GM23338 (cell line): ENCODE data around the gene CD226.

Experiments used
- EZH2 ChIP-seq: fragments of 200-600 bp; sonication (generic); IDR thresholded peaks from one replicate; pipeline ENCODE4 v1.8.0; 2017; ENCODE audit warnings: antibody characterized with exemption, mild to moderate bottlenecking, low read depth; ENCODE audit not compliant: unreplicated experiment
- EZH2phosphoT487 ChIP-seq: fragments of 200-600 bp; sonication (generic); IDR thresholded peaks from one replicate; pipeline ENCODE4 v1.8.1; 2018; ENCODE audit warnings: antibody characterized with exemption; ENCODE audit not compliant: unreplicated experiment
- JUNB ChIP-seq: IDR thresholded peaks from one replicate; pipeline ENCODE4 v1.6.1; 2016; ENCODE audit warnings: antibody characterized with exemption; ENCODE audit not compliant: unreplicated experiment
- NANOG ChIP-seq: IDR thresholded peaks from 2 replicates; pipeline ENCODE4 v1.6.1; 2016; ENCODE audit warnings: antibody characterized with exemption, borderline replicate concordance
- POLR2AphosphoS5 ChIP-seq: IDR thresholded peaks from 2 replicates; pipeline ENCODE4 v1.6.1; 2016; ENCODE audit warnings: antibody characterized with exemption, low read depth
- STAT1 ChIP-seq: IDR thresholded peaks from one replicate; pipeline ENCODE4 v1.6.1; 2016; ENCODE audit warnings: antibody characterized with exemption; ENCODE audit not compliant: unreplicated experiment
- ZNF114 ChIP-seq: fragments of 250-450 bp; sonication (Bioruptor Pico); IDR thresholded peaks from 2 replicates; pipeline ENCODE4 v1.5.0; 2020; ENCODE audit warnings: mild to moderate bottlenecking, moderate library complexity
- ZNF331 ChIP-seq: fragments of 250-450 bp; sonication (Bioruptor Pico); IDR thresholded peaks from 2 replicates; pipeline ENCODE4 v1.5.0; 2020; ENCODE audit warnings: low read depth, mild to moderate bottlenecking, moderate library complexity
- TF ChIP-seq, protein P1 (sequence below), 2 experiments: fragments of 200-600 bp in 1 of 2; sonication (generic) in 1 of 2; conservative IDR thresholded peaks; 2 replicates each; pipeline versions ENCODE4 v1.5.1 to v1.6.1; 2016 to 2017; ENCODE audit warnings: antibody characterized with exemption in 2 of 2, low read depth in 2 of 2, mild to moderate bottlenecking in 2 of 2, moderate library complexity in 1 of 2
- TF ChIP-seq, protein P2 (sequence below): IDR thresholded peaks from 2 replicates; pipeline ENCODE4 v1.6.1; 2016; ENCODE audit warnings: antibody characterized with exemption
- TF ChIP-seq, protein P3 (sequence below): IDR thresholded peaks from one replicate; pipeline ENCODE4 v1.6.1; 2018; ENCODE audit warnings: antibody characterized with exemption; ENCODE audit not compliant: unreplicated experiment
- TF ChIP-seq, protein P4 (sequence below): fragments of 250-450 bp; sonication (Bioruptor Pico); IDR thresholded peaks from 2 replicates; pipeline ENCODE4 v1.5.0; 2020; ENCODE audit warnings: mild to moderate bottlenecking, moderate library complexity

DNA sequence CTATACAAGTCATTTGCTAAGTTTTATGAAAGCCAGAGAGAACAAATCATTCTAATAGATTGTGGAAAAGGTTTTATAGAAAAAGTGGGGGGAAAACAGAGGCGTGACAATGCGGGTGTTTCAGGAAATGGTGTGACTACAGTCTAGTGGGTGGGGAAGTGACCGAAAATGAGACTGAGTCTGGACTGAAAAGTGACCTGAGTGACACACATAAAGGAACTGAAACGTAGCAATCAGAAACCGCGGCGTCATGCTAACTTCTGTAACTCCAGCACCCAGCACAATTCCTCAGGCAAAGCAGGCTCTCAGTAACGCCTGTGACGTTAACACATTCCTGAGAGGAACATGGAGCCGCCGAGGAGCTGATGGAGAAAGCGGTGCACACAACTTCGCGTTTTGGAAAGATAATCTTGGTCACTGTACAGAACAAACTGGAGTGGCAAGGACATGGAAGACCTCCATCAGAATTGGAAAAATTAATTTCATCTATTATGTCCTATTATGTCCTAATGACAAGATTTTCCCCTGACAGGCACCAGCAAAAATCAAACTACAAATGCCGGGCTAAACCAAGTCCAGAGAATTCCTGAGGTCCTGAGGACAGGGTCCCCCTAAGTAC, 1.4 kb upstream of the CD226 start:
- TF ChIP-seq, protein P1, sequence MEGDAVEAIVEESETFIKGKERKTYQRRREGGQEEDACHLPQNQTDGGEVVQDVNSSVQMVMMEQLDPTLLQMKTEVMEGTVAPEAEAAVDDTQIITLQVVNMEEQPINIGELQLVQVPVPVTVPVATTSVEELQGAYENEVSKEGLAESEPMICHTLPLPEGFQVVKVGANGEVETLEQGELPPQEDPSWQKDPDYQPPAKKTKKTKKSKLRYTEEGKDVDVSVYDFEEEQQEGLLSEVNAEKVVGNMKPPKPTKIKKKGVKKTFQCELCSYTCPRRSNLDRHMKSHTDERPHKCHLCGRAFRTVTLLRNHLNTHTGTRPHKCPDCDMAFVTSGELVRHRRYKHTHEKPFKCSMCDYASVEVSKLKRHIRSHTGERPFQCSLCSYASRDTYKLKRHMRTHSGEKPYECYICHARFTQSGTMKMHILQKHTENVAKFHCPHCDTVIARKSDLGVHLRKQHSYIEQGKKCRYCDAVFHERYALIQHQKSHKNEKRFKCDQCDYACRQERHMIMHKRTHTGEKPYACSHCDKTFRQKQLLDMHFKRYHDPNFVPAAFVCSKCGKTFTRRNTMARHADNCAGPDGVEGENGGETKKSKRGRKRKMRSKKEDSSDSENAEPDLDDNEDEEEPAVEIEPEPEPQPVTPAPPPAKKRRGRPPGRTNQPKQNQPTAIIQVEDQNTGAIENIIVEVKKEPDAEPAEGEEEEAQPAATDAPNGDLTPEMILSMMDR (conservative IDR thresholded peaks at IDR 0.05; ENCODE audit: low read depth in 2 of 2): no peak
- no peak for TF ChIP-seq EZH2
- no peak for TF ChIP-seq POLR2AphosphoS5
- TF ChIP-seq JUNB: no peak
- TF ChIP-seq, protein P2, sequence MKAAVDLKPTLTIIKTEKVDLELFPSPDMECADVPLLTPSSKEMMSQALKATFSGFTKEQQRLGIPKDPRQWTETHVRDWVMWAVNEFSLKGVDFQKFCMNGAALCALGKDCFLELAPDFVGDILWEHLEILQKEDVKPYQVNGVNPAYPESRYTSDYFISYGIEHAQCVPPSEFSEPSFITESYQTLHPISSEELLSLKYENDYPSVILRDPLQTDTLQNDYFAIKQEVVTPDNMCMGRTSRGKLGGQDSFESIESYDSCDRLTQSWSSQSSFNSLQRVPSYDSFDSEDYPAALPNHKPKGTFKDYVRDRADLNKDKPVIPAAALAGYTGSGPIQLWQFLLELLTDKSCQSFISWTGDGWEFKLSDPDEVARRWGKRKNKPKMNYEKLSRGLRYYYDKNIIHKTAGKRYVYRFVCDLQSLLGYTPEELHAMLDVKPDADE: no peak
- TF ChIP-seq, protein P3, sequence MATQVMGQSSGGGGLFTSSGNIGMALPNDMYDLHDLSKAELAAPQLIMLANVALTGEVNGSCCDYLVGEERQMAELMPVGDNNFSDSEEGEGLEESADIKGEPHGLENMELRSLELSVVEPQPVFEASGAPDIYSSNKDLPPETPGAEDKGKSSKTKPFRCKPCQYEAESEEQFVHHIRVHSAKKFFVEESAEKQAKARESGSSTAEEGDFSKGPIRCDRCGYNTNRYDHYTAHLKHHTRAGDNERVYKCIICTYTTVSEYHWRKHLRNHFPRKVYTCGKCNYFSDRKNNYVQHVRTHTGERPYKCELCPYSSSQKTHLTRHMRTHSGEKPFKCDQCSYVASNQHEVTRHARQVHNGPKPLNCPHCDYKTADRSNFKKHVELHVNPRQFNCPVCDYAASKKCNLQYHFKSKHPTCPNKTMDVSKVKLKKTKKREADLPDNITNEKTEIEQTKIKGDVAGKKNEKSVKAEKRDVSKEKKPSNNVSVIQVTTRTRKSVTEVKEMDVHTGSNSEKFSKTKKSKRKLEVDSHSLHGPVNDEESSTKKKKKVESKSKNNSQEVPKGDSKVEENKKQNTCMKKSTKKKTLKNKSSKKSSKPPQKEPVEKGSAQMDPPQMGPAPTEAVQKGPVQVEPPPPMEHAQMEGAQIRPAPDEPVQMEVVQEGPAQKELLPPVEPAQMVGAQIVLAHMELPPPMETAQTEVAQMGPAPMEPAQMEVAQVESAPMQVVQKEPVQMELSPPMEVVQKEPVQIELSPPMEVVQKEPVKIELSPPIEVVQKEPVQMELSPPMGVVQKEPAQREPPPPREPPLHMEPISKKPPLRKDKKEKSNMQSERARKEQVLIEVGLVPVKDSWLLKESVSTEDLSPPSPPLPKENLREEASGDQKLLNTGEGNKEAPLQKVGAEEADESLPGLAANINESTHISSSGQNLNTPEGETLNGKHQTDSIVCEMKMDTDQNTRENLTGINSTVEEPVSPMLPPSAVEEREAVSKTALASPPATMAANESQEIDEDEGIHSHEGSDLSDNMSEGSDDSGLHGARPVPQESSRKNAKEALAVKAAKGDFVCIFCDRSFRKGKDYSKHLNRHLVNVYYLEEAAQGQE: no peak
- TF ChIP-seq EZH2phosphoT487: no peak
- TF ChIP-seq, protein P4, sequence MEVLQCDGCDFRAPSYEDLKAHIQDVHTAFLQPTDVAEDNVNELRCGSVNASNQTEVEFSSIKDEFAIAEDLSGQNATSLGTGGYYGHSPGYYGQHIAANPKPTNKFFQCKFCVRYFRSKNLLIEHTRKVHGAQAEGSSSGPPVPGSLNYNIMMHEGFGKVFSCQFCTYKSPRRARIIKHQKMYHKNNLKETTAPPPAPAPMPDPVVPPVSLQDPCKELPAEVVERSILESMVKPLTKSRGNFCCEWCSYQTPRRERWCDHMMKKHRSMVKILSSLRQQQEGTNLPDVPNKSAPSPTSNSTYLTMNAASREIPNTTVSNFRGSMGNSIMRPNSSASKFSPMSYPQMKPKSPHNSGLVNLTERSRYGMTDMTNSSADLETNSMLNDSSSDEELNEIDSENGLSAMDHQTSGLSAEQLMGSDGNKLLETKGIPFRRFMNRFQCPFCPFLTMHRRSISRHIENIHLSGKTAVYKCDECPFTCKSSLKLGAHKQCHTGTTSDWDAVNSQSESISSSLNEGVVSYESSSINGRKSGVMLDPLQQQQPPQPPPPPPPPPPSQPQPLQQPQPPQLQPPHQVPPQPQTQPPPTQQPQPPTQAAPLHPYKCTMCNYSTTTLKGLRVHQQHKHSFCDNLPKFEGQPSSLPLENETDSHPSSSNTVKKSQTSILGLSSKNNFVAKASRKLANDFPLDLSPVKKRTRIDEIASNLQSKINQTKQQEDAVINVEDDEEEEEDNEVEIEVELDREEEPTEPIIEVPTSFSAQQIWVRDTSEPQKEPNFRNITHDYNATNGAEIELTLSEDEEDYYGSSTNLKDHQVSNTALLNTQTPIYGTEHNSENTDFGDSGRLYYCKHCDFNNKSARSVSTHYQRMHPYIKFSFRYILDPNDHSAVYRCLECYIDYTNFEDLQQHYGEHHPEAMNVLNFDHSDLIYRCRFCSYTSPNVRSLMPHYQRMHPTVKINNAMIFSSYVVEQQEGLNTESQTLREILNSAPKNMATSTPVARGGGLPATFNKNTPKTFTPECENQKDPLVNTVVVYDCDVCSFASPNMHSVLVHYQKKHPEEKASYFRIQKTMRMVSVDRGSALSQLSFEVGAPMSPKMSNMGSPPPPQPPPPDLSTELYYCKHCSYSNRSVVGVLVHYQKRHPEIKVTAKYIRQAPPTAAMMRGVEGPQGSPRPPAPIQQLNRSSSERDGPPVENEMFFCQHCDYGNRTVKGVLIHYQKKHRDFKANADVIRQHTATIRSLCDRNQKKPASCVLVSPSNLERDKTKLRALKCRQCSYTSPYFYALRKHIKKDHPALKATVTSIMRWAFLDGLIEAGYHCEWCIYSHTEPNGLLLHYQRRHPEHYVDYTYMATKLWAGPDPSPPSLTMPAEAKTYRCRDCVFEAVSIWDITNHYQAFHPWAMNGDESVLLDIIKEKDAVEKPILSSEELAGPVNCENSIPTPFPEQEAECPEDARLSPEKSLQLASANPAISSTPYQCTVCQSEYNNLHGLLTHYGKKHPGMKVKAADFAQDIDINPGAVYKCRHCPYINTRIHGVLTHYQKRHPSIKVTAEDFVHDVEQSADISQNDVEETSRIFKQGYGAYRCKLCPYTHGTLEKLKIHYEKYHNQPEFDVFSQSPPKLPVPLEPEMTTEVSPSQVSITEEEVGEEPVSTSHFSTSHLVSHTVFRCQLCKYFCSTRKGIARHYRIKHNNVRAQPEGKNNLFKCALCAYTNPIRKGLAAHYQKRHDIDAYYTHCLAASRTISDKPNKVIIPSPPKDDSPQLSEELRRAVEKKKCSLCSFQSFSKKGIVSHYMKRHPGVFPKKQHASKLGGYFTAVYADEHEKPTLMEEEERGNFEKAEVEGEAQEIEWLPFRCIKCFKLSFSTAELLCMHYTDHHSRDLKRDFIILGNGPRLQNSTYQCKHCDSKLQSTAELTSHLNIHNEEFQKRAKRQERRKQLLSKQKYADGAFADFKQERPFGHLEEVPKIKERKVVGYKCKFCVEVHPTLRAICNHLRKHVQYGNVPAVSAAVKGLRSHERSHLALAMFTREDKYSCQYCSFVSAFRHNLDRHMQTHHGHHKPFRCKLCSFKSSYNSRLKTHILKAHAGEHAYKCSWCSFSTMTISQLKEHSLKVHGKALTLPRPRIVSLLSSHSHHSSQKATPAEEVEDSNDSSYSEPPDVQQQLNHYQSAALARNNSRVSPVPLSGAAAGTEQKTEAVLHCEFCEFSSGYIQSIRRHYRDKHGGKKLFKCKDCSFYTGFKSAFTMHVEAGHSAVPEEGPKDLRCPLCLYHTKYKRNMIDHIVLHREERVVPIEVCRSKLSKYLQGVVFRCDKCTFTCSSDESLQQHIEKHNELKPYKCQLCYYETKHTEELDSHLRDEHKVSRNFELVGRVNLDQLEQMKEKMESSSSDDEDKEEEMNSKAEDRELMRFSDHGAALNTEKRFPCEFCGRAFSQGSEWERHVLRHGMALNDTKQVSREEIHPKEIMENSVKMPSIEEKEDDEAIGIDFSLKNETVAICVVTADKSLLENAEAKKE (CRISPR knock-in tag): no peak
- TF ChIP-seq STAT1: no peak
- no peak for TF ChIP-seq NANOG
- TF ChIP-seq ZNF331 (CRISPR knock-in tag): no peak
- no peak for TF ChIP-seq ZNF114 (CRISPR knock-in tag)
